GM21360 (cell line): ENCODE measurements around the gene PTPRN2.
"Not testable (repeated sequence)": the region's sequence is repeated elsewhere in the genome, so short reads cannot be mapped to it uniquely, and the experiment has no call there.

Source experiments
- ATAC-seq: cut with Tn5 transposase; IDR thresholded peaks from one replicate; pipeline ENCODE4 v1.9.1; 2021; ENCODE audit warnings: mild to moderate bottlenecking, moderate library complexity; ENCODE audit not compliant: unreplicated experiment

The PTPRN2 gene

GRCh38 chr7:158519633-158520174 lies 67.9 kb downstream of the PTPRN2 start:
- ATAC-seq = no peak

- ATAC-seq = no peak
These were observed 68.5 kb downstream of the PTPRN2 start for GRCh38 chr7:158518980-158519632.

GRCh38 chr7:158517571-158517970 lies 70.1 kb downstream of the PTPRN2 start:
- no peak for ATAC-seq

GRCh38 chr7:158517072-158517471 lies 70.6 kb downstream of the PTPRN2 start:
- no peak for ATAC-seq

GRCh38 chr7:158516524-158516923 lies 71.1 kb downstream of the PTPRN2 start:
- ATAC-seq = no peak

- no peak for ATAC-seq
These were observed 74.8 kb downstream of the PTPRN2 start for GRCh38 chr7:158512869-158513268.

- no peak for ATAC-seq
These were observed 75.6 kb downstream of the PTPRN2 start for GRCh38 chr7:158512042-158512441.

GRCh38 chr7:158508802-158509385 lies 78.7 kb downstream of the PTPRN2 start:
- no peak for ATAC-seq

- ATAC-seq = not testable (repeated sequence)
These were observed 79.3 kb downstream of the PTPRN2 start for GRCh38 chr7:158508321-158508720.

- no peak for ATAC-seq
These were observed 79.7 kb downstream of the PTPRN2 start for GRCh38 chr7:158507917-158508316.

- not testable (repeated sequence) for ATAC-seq
These were observed 80.4 kb downstream of the PTPRN2 start for GRCh38 chr7:158507175-158507574.

GRCh38 chr7:158506626-158507025 lies 81.0 kb downstream of the PTPRN2 start:
- ATAC-seq = no peak

- ATAC-seq = no peak
These were observed 81.9 kb downstream of the PTPRN2 start for GRCh38 chr7:158505683-158506082.

GRCh38 chr7:158502068-158502750 lies 85.4 kb downstream of the PTPRN2 start:
- no peak for ATAC-seq

- ATAC-seq = no peak
These were observed 86.1 kb downstream of the PTPRN2 start for GRCh38 chr7:158501393-158502067.

GRCh38 chr7:158500651-158501052 lies 87.0 kb downstream of the PTPRN2 start:
- ATAC-seq = no peak

GRCh38 chr7:158499082-158499455 lies 88.6 kb downstream of the PTPRN2 start:
- ATAC-seq = no peak

- ATAC-seq = no peak
These were observed 89.1 kb downstream of the PTPRN2 start for GRCh38 chr7:158498443-158499081.

- ATAC-seq = no peak
These were observed 90.0 kb downstream of the PTPRN2 start for GRCh38 chr7:158497627-158498026.

- no peak for ATAC-seq
These were observed 91.8 kb downstream of the PTPRN2 start for GRCh38 chr7:158495786-158496185.

- no peak for ATAC-seq
These were observed 92.4 kb downstream of the PTPRN2 start for GRCh38 chr7:158495216-158495615.
